ENCODE data around the gene OR52K2.
"Not testable (repeated sequence)": the region's sequence is repeated elsewhere in the genome, so short reads cannot be mapped to it uniquely, and the experiment has no call there.

The OR52K2 gene

GRCh38 chr11:4448995-4449394 is at the start of gene OR52K2:
Gene OR52K2 (plus strand): TSS chr11:4449295. CDS start chr11:4449340, 45 bp downstream.
- no peak for DNase-seq

GRCh38 chr11:4406206-4406605 is 42.9 kb upstream of the OR52K2 start:
- DNase-seq = not testable (repeated sequence)

- no peak for DNase-seq
These were observed 32.8 kb upstream of the OR52K2 start for GRCh38 chr11:4416306-4416705.

GRCh38 chr11:4416816-4417215 is 32.3 kb upstream of the OR52K2 start:
- no peak for DNase-seq

- DNase-seq = no peak
These were observed 30.7 kb upstream of the OR52K2 start for GRCh38 chr11:4418403-4418802.

GRCh38 chr11:4430051-4430450 is 19.0 kb upstream of the OR52K2 start:
- DNase-seq = no peak

- no peak for DNase-seq
These were observed 15.2 kb upstream of the OR52K2 start for GRCh38 chr11:4433856-4434255.

GRCh38 chr11:4436411-4436810 is 12.7 kb upstream of the OR52K2 start:
- DNase-seq = no peak

- no peak for DNase-seq
These were observed 7.6 kb upstream of the OR52K2 start for GRCh38 chr11:4441515-4441914.

- no peak for DNase-seq
These were observed 5.7 kb upstream of the OR52K2 start for GRCh38 chr11:4443232-4443891.

- no peak for DNase-seq
These were observed 4.0 kb downstream of the OR52K2 start for GRCh38 chr11:4453118-4453517.

- DNase-seq = no peak
These were observed 4.9 kb downstream of the OR52K2 start for GRCh38 chr11:4454021-4454420.

- no peak for DNase-seq
These were observed 6.3 kb downstream of the OR52K2 start for GRCh38 chr11:4455419-4455818.

- DNase-seq = no peak
These were observed 10.4 kb downstream of the OR52K2 start for GRCh38 chr11:4459500-4459899.

- DNase-seq = no peak
These were observed 11.1 kb downstream of the OR52K2 start for GRCh38 chr11:4460151-4460550.

GRCh38 chr11:4464216-4465159 is 15.4 kb downstream of the OR52K2 start:
- no peak for DNase-seq

GRCh38 chr11:4465407-4465806 is 16.3 kb downstream of the OR52K2 start:
- DNase-seq = no peak

- no peak for DNase-seq
These were observed 17.2 kb downstream of the OR52K2 start for GRCh38 chr11:4466131-4466870.

GRCh38 chr11:4466871-4467442 is 17.9 kb downstream of the OR52K2 start:
- DNase-seq = no peak

GRCh38 chr11:4467811-4468606 is 18.9 kb downstream of the OR52K2 start:
- no peak for DNase-seq

GRCh38 chr11:4479644-4480043 is 30.5 kb downstream of the OR52K2 start:
- no peak for DNase-seq

- DNase-seq = no peak
These were observed 31.6 kb downstream of the OR52K2 start for GRCh38 chr11:4480577-4481239.
